K562 (cell line): ENCODE results near the gene OCIAD1. TPM values are rescaled to one million over a fixed set of nuclear protein-coding genes. Genes with fewer than 3 reads are reported as not detected.

Source experiments
- ATAC-seq: fragments of 200-7000 bp; cut with Tn5 transposase; 3 replicates; pipeline ENCODE4 v1.9.1; 2020; ENCODE audit warnings: moderate library complexity
- BruUV-seq: library from RNA; stranded (reverse); fragments of 400-500 nt; replicated peaks from 2 replicates; lab custom pipeline; 2021; lab: Mats Ljungman, UMichigan
- CTCF ChIA-PET: fragments of 300-600 bp; formaldehyde crosslinking; extraction: SDS; loops from one replicate; lab custom pipeline; 2021; ENCODE audit warnings: low intra/inter-chr PET ratio; lab: Yijun Ruan, JAX
- POLR2A ChIA-PET: fragments of 300-600, 350-650 bp; sonication (Branson Sonifier 250); formaldehyde crosslinking; extraction: SDS; loops from one replicate; lab custom pipeline; 2021; ENCODE audit warnings: antibody characterized with exemption, inconsistent platforms; lab: Yijun Ruan, JAX
- DNase-seq, 4 experiments: peaks; one replicate each; pipeline versions ENCODE4 v3.0.0 to v3.0.0-alpha.2; 2011 to 2018; ENCODE audit warnings: low spot score in 3 of 4, mixed read lengths in 3 of 4; ENCODE audit errors: extremely low read depth in 1 of 4
- FAIRE-seq: peaks from 2 replicates; lab custom pipeline; 2011; peaks lifted over from hg19 to GRCh38; lab: Jason Lieb, UNC
- H2AFZ ChIP-seq: 2 replicates; pipeline ENCODE4 v1.6.0; 2011; ENCODE audit warnings: low read depth, low read length, control low read depth, inconsistent platforms
- H3K27ac ChIP-seq: fragments of 200-600 bp; 3 replicates; pipeline ENCODE4 v1.8.0; 2011; ENCODE audit warnings: low read depth, mild to moderate bottlenecking, control low read depth, inconsistent platforms, low read length, moderate library complexity, mixed read lengths; ENCODE audit errors: extremely low read depth
- H3K27me3 ChIP-seq, 2 experiments: fragments of 300-600 bp in 1 of 2; 2 replicates in 1 of 2; 3 replicates in 1 of 2; pipeline versions ENCODE4 v1.6.0 to v1.8.0; 2011; ENCODE audit warnings: inconsistent platforms in 2 of 2, low read length in 2 of 2, mild to moderate bottlenecking in 1 of 2, mixed read lengths in 1 of 2, moderate library complexity in 1 of 2; ENCODE audit not compliant: control insufficient read depth in 2 of 2, insufficient read depth in 2 of 2
- H3K36me3 ChIP-seq: fragments of 300-600 bp; 3 replicates; pipeline ENCODE4 v1.8.0; 2011; ENCODE audit warnings: mild to moderate bottlenecking, low read length, inconsistent platforms; ENCODE audit not compliant: control insufficient read depth, insufficient read depth
- H3K4me1 ChIP-seq, 2 experiments: fragments of 200-600 bp in 1 of 2; replicated peaks in 1 of 2; 2 replicates in 1 of 2; 3 replicates in 1 of 2; pipeline versions ENCODE4 v1.5.1 to v1.8.0; 2011; ENCODE audit warnings: inconsistent platforms in 2 of 2, low read length in 2 of 2, mild to moderate bottlenecking in 1 of 2, mixed read lengths in 1 of 2, moderate library complexity in 1 of 2; ENCODE audit not compliant: control insufficient read depth in 2 of 2, insufficient read depth in 2 of 2
- H3K4me2 ChIP-seq: 2 replicates; pipeline ENCODE4 v1.6.1; 2011; ENCODE audit warnings: low read length, control low read depth, inconsistent platforms, mixed read lengths; ENCODE audit not compliant: insufficient read depth
- H3K4me3 ChIP-seq: fragments of 200-600 bp; sonication (generic), shearing (Covaris generic); 2 replicates; pipeline ENCODE4 v1.5.1; 2016; ENCODE audit warnings: control low read depth, inconsistent platforms
- H3K79me2 ChIP-seq: fragments of 200-600 bp; 3 replicates; pipeline ENCODE4 v1.8.0; 2011; ENCODE audit warnings: low read length, inconsistent platforms; ENCODE audit not compliant: control insufficient read depth, insufficient read depth
- H3K9ac ChIP-seq, 2 experiments: 2 replicates each; pipeline versions ENCODE4 v1.6.0 to v1.6.1; 2011; ENCODE audit warnings: low read depth in 2 of 2, low read length in 2 of 2, control low read depth in 1 of 2, inconsistent platforms in 1 of 2, mild to moderate bottlenecking in 1 of 2, mixed read lengths in 1 of 2; ENCODE audit not compliant: insufficient read depth in 1 of 2
- H3K9me1 ChIP-seq: one replicate; pipeline ENCODE4 v1.6.0; 2011; ENCODE audit warnings: inconsistent platforms, mild to moderate bottlenecking, low read length, moderate library complexity; ENCODE audit not compliant: control insufficient read depth, insufficient read depth
- H3K9me3 ChIP-seq: replicated peaks from 2 replicates; pipeline ENCODE4 v1.5.1; 2011; ENCODE audit warnings: low read depth, low read length, inconsistent platforms; ENCODE audit not compliant: control insufficient read depth, insufficient read depth
- H4K20me1 ChIP-seq: replicated peaks from 2 replicates; pipeline ENCODE4 v1.6.1; 2011; ENCODE audit warnings: low read length, inconsistent platforms, mixed read lengths; ENCODE audit not compliant: control insufficient read depth, insufficient read depth
- CTBP1 ChIP-seq: fragments of 450-650 bp; IDR thresholded peaks from 2 replicates; pipeline ENCODE4 v1.6.1; 2016; ENCODE audit warnings: borderline replicate concordance
- RAD21 ChIP-seq, 2 experiments: fragments of 250-450 bp in 1 of 2; fragments of 450-650 bp in 1 of 2; sonication (Bioruptor Pico) in 1 of 2; formaldehyde crosslinking in 1 of 2; IDR thresholded peaks in 1 of 2; conservative IDR thresholded peaks in 1 of 2; 2 replicates each; pipeline versions ENCODE4 v1.4.0 to v1.8.0; 2020 to 2022; ENCODE audit warnings: mild to moderate bottlenecking in 2 of 2, moderate library complexity in 1 of 2
- SRSF3 ChIP-seq: fragments of 200-400 bp; formaldehyde crosslinking; IDR thresholded peaks from 2 replicates; pipeline ENCODE4 v1.6.1; 2016; ENCODE audit warnings: mild to moderate bottlenecking, low read length, moderate library complexity; ENCODE audit not compliant: insufficient read depth
- WGBS: fragments of 100-300 bp; shearing (Covaris generic); methylation state at CpG from one replicate; pipeline ENCODE4 v1.1.6; 2016; ENCODE audit warnings: low coverage, mixed read lengths; ENCODE audit not compliant: insufficient coverage; ENCODE audit errors: missing lambda C conversion rate; 5-methylcytosine and 5-hydroxymethylcytosine counted together
- in situ Hi-C: fragments of 300-500 bp; cut with MboI; formaldehyde crosslinking; loops from 4 replicates; pipeline ENCODE4 v1.15.0; 2018; ENCODE audit warnings: inconsistent platforms, mixed read lengths
- intact Hi-C: fragments of 100-400 bp; cut with micrococcal nuclease; formaldehyde crosslinking; loops from 2 replicates; pipeline ENCODE4 v1.14.2; 2022
- polyA plus RNA-seq, 8 experiments: library from polyadenylated mRNA; depleted of rRNA in 4 of 8; stranded (reverse) in 5 of 8; unstranded in 3 of 8; fragments of >200 nt; fragmentation: Nextera tagmentation in 2 of 8; fragmentation: Illumina TruSeq in 1 of 8; extraction: Ambion mirVana in 2 of 8; extraction: Trizol in 1 of 8; gene quantifications; 2 replicates each; pipeline versions ENCODE4 v1.2.1 to v1.2.3, GENCODE V29; 2011 to 2014; ENCODE audit warnings: inconsistent platforms in 1 of 8, missing spikeins in 1 of 8
- total RNA-seq, 7 experiments: library from RNA; depleted of rRNA in 6 of 7; stranded (reverse); fragments of >200 nt in 6 of 7; fragmentation: Illumina TruSeq in 2 of 7; extraction: Trizol in 2 of 7; gene quantifications; 2 replicates each; pipeline versions ENCODE4 v1.2.1 to v1.2.3, GENCODE V29; 2011 to 2021; ENCODE audit warnings: low replicate concordance in 1 of 7
- TF ChIP-seq, protein P1 (sequence below), 3 experiments: IDR thresholded peaks in 2 of 3; conservative IDR thresholded peaks in 1 of 3; 2 replicates each; pipeline ENCODE4 v1.5.1; 2011 to 2012; ENCODE audit warnings: low read length in 3 of 3, mild to moderate bottlenecking in 3 of 3, control low read depth in 2 of 3, improper control_type of control experiment in 1 of 3, inconsistent platforms in 1 of 3, low read depth in 1 of 3, mixed read lengths in 1 of 3, moderate library complexity in 1 of 3; ENCODE audit not compliant: insufficient read depth in 2 of 3
- TF ChIP-seq, protein P2 (sequence below), 2 experiments: fragments of 450-650 bp; formaldehyde crosslinking in 1 of 2; IDR thresholded peaks; 2 replicates each; pipeline versions ENCODE4 v1.4.0 to v1.6.1; 2014 to 2020; ENCODE audit warnings: mild to moderate bottlenecking in 2 of 2, borderline replicate concordance in 1 of 2, low read depth in 1 of 2
- TF ChIP-seq, protein P3 (sequence below): fragments of 200-800 bp; sonication (Bioruptor generic); IDR thresholded peaks from 2 replicates; pipeline ENCODE4 v1.6.1; 2017; ENCODE audit warnings: missing genetic modification characterization, missing compliant biosample characterization

The OCIAD1 gene
- total and polyA plus RNA-seq, 9 of the 15 experiments (the other 6 are each of a cell fraction or from before 2014, with no cell fraction given), result 99.0 to 358 (median 196) TPM

DNA sequence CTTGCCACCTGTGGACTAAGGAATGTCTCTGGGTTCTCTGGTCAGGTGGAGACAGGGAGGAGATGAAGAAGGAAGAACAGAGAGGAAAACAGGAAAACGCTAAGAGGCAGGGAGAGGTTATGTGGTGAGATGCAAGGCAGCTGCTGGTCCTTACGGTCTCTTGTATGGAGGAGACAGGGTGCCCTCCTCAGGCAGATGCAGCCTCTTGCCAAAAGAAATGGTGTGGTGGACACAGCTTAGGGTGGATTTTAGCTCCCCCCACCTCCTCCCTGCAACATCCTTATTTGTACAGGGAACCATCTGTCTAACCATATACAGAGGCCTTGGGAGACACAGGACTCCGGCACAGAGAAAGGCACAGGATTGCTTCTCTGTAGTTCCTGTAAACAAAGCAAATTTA lies 66.0 kb downstream of the OCIAD1 start:
- no peak overlapping the region; the same call in 1 of the 2 replicates for H2AFZ ChIP-seq
- peaks cover 0 to 17% of the 10 kb centered on the region in 2 experiments; a peak in 3 of 5 replicates for H3K4me1 ChIP-seq
- ChIA-PET CTCF (interaction anchor here (1.0 kb wide), 1 partner anchor 319 kb away, joined by 3 read pairs; no protein-coding TSS in a partner anchor), POLR2A (interaction anchor here (0.6 kb wide), 1 partner anchor 362 kb away, joined by 4 read pairs; no protein-coding TSS in a partner anchor)
- no peak for FAIRE-seq
- no peaks in the 10 kb centered on the region for H3K9me1 ChIP-seq
- H3K9me3 ChIP-seq, result no peaks in the 10 kb centered on the region
- H3K27me3 ChIP-seq, result no peaks in the 10 kb centered on the region
- no peak overlapping the region for H3K4me3 ChIP-seq
- H3K36me3 ChIP-seq, result no peaks in the 10 kb centered on the region
- H4K20me1 ChIP-seq, result no peaks in the 10 kb centered on the region
- in situ Hi-C loops, result no loop called here
- DNase-seq, result peak in 2 of 4 experiments; percentile 32 to 49
- H3K9ac ChIP-seq, result no peak overlapping the region; a peak in 1 of 4 replicates
- BruUV-seq, result no TSS peak
- peak; percentile 76 for ATAC-seq
- intact Hi-C loops, result loop anchor here (2.0 to 5.0 kb wide), 3 partner anchors 65 to 318 kb away; partner anchors contain the start of genes FRYL and OCIAD1
- H3K79me2 ChIP-seq, result no peaks in the 10 kb centered on the region
- H3K27ac ChIP-seq, result no peak overlapping the region
- no peak overlapping the region for H3K4me2 ChIP-seq
- WGBS, result 47% methylated on average over 3 of the region's 3 CpGs
- TF ChIP-seq, protein P1, sequence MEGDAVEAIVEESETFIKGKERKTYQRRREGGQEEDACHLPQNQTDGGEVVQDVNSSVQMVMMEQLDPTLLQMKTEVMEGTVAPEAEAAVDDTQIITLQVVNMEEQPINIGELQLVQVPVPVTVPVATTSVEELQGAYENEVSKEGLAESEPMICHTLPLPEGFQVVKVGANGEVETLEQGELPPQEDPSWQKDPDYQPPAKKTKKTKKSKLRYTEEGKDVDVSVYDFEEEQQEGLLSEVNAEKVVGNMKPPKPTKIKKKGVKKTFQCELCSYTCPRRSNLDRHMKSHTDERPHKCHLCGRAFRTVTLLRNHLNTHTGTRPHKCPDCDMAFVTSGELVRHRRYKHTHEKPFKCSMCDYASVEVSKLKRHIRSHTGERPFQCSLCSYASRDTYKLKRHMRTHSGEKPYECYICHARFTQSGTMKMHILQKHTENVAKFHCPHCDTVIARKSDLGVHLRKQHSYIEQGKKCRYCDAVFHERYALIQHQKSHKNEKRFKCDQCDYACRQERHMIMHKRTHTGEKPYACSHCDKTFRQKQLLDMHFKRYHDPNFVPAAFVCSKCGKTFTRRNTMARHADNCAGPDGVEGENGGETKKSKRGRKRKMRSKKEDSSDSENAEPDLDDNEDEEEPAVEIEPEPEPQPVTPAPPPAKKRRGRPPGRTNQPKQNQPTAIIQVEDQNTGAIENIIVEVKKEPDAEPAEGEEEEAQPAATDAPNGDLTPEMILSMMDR (IDR thresholded peaks at IDR 0.05 in 2 of 3, conservative IDR thresholded peaks at IDR 0.05 in 1 of 3; ENCODE audit: insufficient read depth in 2 of 3, low read depth in 1 of 3, low read length in 3 of 3), result peak; percentile 43 to 63 (median 43); a peak in 5 of 6 replicates
- TF ChIP-seq RAD21 (CRISPR knock-in tag; conservative IDR thresholded peaks at IDR 0.05 in 1 of 2, IDR thresholded peaks at IDR 0.05 in 1 of 2) (peak; percentile 48 to 73), SRSF3 (no peak), CTBP1 (peak; percentile 26; the same call in 1 of the 2 replicates)
- TF ChIP-seq, protein P2, sequence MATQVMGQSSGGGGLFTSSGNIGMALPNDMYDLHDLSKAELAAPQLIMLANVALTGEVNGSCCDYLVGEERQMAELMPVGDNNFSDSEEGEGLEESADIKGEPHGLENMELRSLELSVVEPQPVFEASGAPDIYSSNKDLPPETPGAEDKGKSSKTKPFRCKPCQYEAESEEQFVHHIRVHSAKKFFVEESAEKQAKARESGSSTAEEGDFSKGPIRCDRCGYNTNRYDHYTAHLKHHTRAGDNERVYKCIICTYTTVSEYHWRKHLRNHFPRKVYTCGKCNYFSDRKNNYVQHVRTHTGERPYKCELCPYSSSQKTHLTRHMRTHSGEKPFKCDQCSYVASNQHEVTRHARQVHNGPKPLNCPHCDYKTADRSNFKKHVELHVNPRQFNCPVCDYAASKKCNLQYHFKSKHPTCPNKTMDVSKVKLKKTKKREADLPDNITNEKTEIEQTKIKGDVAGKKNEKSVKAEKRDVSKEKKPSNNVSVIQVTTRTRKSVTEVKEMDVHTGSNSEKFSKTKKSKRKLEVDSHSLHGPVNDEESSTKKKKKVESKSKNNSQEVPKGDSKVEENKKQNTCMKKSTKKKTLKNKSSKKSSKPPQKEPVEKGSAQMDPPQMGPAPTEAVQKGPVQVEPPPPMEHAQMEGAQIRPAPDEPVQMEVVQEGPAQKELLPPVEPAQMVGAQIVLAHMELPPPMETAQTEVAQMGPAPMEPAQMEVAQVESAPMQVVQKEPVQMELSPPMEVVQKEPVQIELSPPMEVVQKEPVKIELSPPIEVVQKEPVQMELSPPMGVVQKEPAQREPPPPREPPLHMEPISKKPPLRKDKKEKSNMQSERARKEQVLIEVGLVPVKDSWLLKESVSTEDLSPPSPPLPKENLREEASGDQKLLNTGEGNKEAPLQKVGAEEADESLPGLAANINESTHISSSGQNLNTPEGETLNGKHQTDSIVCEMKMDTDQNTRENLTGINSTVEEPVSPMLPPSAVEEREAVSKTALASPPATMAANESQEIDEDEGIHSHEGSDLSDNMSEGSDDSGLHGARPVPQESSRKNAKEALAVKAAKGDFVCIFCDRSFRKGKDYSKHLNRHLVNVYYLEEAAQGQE (IDR thresholded peaks at IDR 0.05; ENCODE audit: borderline replicate concordance), result peak; percentile 41; the same call in 1 of the 2 replicates
- TF ChIP-seq, protein P2 (CRISPR knock-in tag; IDR thresholded peaks at IDR 0.05; ENCODE audit: low read depth), result no peak
- TF ChIP-seq, protein P3, sequence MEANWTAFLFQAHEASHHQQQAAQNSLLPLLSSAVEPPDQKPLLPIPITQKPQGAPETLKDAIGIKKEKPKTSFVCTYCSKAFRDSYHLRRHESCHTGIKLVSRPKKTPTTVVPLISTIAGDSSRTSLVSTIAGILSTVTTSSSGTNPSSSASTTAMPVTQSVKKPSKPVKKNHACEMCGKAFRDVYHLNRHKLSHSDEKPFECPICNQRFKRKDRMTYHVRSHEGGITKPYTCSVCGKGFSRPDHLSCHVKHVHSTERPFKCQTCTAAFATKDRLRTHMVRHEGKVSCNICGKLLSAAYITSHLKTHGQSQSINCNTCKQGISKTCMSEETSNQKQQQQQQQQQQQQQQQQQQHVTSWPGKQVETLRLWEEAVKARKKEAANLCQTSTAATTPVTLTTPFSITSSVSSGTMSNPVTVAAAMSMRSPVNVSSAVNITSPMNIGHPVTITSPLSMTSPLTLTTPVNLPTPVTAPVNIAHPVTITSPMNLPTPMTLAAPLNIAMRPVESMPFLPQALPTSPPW (CRISPR knock-in tag), result peak; percentile 30; the same call in 1 of the 2 replicates
